HPDE6-E6E7 (cell line): ENCODE results near the gene FOXN3.
"Not testable (repeated sequence)": the region's sequence is repeated elsewhere in the genome, so short reads cannot be mapped to it uniquely, and the experiment has no call there.

ENCODE experiments used
- DNase-seq: peaks from one replicate; pipeline ENCODE4 v3.0.0; 2011; ENCODE audit warnings: missing footprints; ENCODE audit errors: extremely low spot score

Gene FOXN3

DNA sequence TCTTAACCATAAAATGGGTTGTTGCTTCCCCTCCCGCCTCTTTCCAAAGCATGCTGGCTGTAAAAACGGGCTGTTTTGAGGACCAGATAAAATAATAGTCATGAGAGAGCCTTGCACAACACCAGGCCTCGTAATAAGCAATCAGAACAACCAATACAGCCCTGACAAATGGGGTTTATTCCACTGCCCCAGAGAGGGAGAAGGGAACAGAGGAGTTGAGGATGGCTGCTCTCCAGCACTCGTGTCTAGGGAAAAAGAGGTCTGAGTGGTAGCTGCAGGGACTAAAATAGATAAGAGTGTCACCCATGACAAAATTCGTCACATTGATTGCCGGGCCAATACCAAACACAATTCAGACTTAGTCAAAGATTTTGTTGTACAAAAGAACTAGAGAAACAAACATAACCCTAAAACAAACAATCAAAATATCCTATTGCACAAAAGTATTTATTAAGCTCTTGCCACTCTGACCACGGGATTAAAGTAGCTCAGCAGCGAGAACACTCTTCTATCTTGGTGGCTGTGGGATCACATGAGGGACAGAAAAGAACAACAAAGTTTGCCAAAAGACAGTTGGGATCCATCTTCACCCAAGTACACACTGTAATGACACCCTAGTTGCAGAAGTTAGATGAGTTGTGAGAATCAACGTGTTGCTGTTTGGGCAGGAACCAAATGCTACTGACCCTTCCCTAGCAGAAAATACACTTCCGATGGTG lies 188.0 kb downstream of the FOXN3 start:
- no peak for DNase-seq

DNA sequence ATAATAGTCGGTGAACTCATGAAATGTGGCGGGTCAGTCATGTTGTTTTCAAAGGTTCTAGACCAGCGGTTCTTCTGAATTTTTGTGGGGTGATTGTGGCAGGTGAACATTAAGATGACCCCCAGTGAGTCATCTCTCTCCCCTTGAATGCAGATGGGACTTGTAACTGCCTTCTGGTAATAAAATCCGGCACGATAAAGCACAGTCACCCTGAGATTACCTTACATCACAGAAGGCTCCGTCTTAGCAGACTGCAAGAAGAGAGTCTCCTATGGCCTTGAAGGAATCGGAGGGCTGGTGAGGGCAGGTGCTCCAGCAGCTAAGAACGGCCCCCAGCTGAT lies 189.6 kb downstream of the FOXN3 start:
- no peak for DNase-seq

DNA sequence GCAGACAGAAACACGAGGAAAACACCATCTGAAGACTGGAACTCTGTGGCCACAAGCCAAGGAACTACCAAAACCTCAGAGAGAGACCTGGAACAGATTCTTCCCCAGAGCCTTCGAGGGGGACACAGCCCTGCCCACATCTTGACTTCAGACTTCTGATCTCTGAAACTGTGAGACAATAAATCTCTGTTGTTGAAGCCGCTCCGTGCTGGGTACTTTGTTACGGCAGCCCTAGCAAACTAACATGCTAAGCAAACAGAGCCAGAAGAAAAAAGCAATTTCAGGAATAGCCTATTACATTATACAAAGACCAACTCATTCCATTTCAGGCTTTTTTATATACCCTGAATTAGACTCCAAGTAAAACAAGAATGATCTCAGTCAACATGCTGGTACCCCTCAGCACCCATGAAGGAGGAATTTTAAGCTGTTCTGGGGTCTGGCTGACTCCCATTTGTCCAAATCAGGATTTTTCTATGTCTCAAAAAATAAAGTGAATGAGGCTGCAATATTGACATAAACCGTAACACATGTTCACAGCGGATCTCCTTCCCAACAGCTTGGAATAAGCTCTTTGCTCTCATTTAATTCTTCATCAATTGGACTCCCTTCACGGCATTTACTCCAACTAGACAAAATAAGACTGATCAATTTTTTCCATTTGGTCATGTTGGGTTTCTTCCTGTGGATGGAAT lies 190.1 kb downstream of the FOXN3 start:
- no peak for DNase-seq

DNA sequence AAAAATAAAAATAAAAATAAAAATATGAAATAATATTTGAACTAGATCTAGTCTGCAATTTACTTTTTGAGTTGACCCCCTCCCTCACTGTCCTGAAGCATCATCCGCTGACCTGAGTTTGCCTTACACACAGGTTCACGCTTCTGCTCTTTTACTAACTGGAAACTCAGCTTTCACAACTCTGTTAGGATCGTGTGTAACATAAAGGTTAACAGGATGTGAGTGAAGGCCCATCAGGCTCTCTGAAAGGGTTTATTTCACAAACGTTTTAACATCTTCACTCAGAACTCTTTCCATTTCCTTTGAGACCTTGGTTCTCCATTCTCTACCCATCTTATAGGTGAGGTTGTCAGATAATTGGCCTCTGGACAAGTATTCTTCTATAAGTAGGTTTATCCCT lies 191.4 kb downstream of the FOXN3 start:
- no peak for DNase-seq

DNA sequence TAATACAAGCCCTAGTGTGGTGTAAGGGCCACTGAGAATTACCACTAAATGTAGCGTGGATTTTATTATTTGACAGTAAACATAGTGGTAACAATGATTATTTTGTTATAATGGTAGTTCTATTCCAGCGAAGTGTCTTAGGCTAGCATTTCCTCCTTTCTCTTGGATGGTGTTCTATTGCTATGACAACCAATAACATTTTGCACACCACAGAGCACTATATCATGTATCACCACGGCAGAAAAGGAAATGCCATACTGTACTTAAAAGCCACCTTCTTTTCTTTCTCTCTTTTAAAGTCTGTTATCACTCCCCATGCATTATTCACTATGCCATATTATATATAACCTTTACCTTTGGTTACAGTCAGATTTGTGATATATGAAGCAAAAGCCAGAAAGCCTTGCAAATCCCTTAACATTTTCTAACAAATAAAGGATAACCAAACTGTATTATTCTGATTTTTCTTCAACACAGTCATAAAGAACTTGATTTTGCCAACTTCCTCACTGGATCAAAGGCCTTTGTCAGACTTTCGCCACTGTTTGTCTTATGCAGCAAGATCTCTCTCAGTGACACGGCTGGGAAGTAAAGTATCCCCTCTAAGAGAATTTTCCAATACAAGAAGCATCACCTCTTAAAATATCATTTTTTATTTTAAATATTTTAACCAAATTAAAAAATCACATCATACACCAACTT lies 195.8 kb downstream of the FOXN3 start:
- peak; percentile 13 for DNase-seq

DNA sequence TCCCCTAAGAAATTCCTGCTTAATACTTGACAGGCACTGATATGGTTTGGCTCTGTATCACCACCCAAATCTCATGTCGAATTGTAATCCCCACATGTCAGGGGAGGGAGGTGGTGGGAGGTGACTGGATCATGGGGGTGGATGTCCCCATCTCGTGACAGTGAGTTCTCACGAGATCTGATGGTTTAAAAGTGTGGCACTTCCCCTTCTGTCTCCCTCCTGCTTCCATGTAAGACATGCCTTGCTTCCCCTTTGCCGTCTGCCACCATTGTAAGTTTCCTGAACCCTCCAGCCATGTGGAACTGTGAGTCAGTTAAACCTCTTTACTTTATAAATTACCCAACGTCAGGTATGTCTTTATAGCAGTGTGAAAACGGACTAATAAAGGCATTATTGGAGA lies 198.0 kb downstream of the FOXN3 start:
- no peak for DNase-seq

DNA sequence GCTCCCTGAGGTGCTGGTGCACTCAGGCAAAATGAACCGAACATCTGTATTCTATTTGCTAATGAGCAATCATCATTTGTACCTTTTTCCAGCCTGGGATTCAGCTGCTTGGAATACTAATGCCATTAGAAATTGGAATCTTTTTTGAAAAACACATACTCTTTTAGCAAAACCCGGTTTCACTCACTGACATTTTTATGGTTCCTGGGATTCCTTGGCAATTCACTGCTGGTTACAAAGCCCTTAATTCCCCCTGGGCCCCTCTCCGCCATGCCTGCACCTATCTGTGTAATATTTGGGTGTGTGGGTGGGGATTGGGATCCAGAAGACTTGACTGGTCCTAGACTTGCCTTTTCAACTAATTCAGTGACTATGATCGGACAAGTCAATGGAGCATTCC lies 199.1 kb downstream of the FOXN3 start:
- no peak for DNase-seq

DNA sequence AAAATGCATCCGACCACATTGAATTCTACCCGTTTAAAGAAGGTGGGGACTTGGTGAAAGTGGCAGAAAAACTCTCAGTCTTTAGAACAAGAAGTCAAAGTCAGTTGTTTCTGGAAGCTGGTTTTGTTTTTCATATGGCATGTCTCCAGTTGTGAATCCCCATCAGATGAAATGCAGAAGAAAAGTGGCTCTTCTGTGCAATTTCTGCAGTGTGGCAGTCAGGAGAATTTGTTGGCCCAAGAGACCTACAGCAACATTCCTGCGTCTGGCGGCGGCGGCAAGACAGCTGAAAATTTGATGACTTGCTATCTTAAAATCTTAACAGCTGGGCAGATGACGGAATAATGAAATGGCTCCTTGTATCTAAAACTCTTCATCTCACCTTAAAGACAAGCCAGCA lies 201.5 kb downstream of the FOXN3 start:
- DNase-seq: no peak

DNA sequence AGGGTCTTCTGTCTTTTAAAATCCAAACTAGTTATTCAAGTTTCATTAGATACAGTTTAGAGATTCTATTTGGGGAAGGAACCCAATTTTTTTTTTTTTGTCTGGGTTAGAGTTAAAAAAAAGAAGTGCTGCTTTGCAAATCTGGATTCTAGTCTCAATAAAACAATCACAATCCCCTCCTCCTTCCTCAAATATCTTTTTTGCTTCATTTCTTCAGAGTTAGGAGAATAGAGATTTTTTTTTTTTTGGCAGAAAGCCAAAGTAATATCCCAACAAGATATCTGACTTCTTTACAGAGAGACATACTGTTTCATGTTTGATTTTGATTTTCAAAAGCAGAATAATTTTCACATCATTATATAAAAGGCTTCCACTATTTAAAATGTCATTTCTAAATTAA lies 201.9 kb downstream of the FOXN3 start:
- DNase-seq: no peak

DNA sequence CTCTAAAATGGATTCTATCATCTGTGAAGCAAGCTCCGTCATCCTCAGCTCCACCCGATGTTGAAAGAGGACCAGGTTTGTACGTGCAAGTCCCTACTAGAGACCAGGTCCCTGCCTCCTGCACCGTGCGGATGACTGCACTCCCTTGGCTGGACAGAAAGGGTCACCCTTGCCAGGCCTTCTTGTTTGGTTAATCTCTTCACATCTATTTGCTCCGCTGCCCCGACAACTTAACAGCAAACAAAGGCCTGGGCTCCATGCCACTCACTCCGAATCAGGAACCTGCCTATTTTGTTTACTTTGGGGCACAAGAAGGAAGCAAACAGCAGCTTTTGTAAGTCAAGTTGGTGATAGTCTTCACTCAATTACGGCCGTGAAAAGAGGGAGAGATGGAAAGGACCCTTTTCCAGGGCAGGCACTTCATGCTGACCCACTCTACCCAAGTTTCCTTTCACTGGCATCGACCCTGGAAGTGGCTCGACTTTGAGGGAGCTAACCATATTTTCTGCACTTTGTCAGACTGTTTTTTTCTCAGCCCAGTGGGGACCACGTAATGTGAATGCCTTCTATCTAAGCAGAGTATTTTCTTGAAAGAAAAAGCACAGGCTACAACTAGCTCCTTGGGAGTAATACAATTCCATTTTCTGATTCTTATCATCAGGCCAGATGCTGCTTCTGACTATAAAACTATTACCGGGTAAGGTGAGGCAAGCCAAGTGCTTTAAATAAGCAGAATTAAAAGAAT lies 202.6 kb downstream of the FOXN3 start:
- peak; percentile 54 for DNase-seq

DNA sequence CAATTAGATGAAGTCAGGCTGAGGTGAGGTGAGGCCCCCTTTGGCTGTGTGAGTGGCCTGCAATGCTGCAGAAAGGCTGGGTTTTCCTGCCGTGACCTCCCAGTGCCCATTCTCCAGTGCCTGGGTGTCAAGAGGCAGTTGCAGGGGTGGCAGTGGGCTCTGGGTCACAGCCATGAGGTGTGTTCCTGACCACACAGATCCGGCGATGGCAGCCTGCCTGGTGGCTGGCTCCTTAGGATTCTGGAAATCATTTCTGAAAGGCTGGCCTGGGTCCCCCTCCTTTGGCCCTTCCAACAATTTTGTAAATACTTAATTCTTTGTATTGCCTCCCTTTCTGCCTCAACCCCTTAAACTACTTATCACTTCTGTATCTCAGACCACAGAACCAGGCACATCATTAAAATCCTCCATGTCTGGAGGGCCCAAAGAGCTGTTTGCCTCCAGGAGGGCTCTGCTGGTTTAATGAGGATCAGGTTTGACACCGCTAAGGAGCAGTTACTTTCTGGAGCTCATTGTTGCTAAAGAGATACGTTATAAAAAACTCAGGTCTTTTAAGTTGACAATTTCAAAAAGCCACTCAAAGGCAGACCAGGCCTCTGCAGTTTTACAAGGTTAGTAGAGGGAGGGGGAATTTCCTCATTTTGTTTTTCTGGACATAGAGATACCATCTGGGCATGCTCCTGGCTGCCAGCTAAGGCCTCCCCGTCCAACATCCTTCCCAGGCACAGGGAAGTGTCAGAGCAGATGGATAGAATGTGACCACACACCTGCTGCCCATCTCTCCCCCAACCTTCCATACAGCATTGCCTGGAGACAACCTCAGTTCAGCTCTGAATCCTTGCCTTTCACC lies 204.4 kb downstream of the FOXN3 start:
- no peak for DNase-seq

DNA sequence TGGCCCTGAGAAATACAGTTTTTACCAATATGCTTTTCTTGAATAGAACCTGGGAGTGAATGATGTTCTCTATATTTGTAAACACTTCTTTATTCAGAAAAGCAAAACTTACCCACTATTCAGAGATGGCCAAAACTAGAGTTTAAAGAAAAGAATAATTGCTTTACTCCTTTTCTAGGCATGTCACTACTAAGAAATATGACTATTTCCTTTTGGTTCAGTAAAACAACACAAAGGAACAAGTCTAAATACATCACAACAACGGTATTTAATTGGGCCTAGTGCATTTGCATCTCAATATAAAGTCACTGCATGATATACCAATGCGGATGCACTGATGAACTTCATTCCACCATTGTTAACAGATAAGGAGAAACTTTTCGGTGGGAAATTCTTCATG lies 207.5 kb downstream of the FOXN3 start:
- no peak for DNase-seq

DNA sequence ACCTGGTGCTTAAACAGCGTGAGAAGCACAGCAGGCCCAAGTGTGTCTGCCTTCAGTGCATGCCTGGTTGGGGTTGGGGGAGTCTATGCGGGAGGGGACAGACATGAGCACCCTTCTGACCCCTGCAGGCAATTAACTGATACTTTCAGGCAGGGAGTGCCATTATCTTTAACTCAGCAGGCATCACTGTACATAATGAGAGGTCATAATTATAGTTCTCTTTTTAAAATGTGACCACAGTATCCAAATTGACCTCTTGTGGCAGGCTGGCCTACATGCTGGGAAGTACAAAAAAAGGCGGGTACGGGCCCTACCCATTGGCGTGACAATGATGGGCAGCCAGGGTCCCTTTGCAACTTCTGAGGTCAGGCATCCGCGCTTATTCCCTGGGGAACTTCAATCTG lies 209.1 kb downstream of the FOXN3 start:
- DNase-seq: no peak

DNA sequence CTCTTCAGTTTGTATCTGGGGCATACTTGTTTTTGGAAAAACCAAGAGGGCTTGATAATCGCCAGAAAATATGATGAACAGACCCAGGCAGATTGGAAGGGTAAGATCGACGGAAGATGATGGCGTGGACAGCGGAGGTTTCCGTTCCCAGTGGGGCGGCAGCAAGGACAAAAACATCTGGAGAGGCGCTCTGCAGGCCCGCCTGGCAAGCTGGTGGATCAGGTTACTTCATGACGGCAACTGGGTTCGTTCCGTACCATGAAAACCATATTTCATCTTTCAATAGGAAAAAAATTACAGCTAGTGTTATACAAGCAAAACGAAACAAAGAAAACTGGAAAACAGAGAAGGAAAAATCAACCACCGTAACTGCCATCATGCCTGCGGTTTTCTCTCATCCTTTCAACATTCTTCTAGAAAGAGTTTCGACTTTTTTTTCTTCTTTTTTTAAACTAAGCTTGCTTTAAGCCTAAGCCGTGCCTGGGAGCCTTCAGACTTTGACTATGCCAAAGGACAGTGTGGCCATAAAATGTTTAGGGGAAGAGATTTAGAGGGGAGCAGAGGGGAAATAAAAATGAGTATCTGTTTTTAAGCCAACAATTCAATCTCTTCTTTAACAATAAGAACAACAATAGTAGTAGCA lies 210.5 kb downstream of the FOXN3 start:
- no peak for DNase-seq

DNA sequence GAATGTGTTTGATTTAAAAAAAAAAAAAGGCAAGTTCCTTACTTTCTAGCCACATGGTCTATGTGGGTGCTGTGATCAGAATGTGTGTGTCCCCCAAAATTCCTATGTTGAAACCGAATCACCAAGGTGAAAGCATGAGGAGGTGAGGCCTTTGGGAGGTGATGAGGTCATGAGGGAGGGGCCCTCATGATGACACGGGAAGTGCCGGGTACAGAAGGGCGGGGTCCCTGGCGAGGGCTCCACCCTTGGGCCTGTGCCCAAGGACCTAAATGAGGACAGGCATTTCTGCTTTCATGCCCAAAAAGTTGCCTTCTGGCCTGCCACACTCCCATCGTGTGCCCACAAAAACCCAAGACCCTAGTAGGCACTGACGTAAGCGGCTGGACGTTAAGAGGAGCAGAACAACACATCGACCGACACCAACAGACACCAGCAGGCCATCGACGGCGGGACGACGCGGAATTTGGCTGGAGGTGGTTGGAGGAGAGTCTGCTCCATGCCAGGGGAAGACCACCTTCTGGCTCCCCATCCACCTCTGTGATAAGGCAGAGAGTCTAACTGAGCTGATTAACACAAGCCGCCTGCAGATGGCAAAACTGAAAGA lies 211.8 kb downstream of the FOXN3 start:
- no peak for DNase-seq

DNA sequence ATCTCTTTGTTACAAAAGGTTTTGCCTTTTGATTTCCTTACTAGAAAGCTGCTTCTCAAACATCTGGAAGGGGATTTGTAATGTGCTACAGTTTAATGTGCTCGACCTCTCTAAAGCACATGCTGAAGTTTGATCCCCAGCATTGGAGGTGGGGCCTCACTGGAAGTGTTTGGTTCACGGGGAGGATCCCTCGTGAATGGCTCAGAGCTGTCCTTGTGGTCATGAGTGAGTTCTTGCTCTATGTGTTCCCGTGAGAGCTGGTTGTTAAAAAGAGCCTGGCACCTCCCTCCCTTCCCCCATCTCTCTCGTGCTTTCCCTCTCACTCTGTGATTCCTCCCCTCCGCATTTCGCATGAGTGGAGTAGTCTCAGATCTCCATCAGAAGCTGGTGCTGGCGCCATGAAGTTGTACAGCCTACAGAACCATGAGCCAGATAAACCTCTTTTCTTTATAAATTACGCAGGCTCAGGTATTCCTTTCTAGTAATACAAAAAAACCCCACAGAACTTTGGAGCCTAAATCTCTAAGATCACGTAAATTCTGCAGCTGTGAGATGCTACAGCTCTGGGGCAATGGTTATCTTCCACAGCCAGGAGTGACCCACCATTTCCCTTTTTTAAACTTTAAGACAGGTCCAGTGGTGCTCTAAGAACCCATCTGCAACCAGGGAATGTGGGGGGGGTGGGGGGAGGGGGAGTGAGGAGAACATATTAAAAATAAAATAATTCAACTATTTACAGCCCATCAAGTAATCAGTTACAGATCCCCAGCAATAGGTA lies 214.4 kb downstream of the FOXN3 start:
- DNase-seq: no peak

DNA sequence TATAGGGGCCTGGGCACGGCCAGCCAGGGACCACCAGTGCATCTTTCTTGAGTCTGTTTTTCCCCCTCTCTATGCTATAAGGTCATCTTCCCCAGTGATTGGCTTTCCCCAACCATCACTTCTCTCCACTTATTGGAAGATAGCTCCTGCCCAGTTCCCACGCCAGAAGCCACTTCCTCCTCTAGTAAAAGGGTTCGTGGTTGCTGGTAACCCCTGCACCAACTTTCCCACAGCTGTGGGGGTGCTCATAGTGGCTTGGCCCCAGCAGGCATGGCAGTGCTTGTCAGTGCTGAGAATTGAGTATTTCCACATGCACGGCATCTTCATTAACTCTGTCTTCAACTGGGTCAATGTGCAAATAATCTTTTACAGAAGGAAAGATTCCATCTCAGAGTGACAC lies 215.4 kb downstream of the FOXN3 start:
- DNase-seq: no peak

DNA sequence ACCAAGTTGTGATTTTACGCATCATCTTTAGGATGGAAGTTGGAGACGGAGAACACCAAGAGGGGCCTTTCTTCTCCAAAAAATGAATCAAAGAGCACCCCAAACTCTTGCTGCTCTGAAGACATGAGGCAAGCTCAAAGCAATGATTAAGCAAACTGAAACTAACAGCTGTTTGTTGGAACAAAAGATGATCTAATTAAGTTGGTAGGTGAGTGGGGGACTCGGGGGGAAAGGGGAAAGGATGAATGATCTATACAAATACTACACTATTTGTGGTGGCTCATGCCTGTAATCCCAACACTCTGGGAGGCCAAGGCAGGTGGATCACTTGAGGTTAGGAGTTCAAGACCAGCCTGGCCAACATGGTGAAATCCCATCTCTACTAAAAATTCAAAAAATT lies 217.7 kb downstream of the FOXN3 start:
- DNase-seq: not testable (repeated sequence)

DNA sequence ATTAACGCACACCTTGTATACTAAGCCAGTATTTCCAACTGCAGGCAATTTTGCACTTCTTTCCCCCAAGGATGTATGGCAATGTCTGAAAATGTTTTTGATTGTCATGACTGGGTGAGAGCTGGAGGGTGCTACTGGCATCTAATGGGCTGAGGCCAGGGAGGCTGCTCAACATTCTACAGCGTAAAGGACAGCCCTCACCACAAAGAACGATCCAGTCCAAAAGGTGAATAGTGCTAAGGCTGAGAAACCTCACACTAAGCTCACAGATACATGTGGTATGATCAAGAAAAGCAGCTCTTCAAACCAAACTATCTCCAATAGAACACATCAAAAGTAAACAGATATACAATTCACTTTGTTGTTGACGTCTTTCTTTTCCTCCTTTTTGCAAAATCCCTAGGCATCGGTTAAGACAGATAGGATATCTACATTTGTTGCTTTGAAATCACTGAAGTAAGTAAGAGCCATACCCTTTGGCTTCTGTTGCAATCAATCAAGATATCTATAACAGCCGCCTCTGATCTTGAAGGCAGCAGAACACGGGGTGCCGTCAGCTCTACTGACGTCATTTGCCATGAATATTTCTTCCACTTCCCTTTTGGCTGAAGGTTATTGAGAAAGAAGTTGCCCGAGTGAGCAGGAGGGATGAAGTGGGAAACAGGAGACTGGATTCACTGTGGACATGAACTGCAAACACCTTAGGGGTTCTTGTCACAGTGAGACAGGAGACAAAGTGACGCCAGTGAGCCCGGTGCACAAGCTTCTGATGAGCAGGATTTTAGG lies 218.3 kb downstream of the FOXN3 start:
- DNase-seq: no peak
